ENCODE measurements around the gene SIGLEC1. TPM values are rescaled to one million over a fixed set of nuclear protein-coding genes. Genes with fewer than 3 reads are reported as not detected.

Gene SIGLEC1
- total RNA-seq, 6 experiments from 2014 or later: not detected

GRCh38 chr20:3691897-3692296, 20.5 kb downstream of the SIGLEC1 start:
- no peak for TF ChIP-seq CTCF (IDR thresholded peaks at IDR 0.05)
- H3K36me3 Mint-ChIP-seq (ENCODE audit: low read depth): no peaks in the 10 kb centered on the region
- no peaks in the 10 kb centered on the region; the same call in none of the 2 replicates for H3K27me3 Mint-ChIP-seq (ENCODE audit: insufficient read depth)
- H3K4me1 Mint-ChIP-seq (ENCODE audit: low read depth): peaks cover 13% of the 10 kb centered on the region
- H3K4me3 Mint-ChIP-seq: no peak overlapping the region
- DNase-seq: no peak
- H3K27ac Mint-ChIP-seq: no peak overlapping the region
- H3K9me3 Mint-ChIP-seq: no peaks in the 10 kb centered on the region

DNA sequence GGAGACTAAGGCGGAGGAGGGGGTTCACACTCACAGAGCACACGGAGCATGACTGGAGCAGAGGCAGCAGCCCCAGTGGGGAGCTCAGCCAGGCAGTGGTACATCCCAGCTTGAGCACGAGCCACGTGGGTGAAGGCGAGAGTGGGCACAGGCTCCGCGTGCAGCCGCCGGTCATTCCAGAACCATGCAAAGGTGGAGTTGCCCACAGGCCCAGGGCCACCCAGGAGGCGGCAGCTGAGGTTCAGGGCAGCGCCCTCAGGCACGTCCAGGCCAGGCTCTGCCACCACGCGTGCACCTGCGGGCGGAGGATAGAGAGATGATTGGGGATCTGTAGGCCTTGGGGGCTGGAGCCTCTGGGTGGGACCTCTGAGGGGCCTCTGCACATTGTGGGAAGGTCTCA, 21.1 kb downstream of the SIGLEC1 start:
- no peak for DNase-seq
- Mint-ChIP-seq H3K4me1 (ENCODE audit: low read depth) (peaks cover 19% of the 10 kb centered on the region), H3K9me3 (no peaks in the 10 kb centered on the region), H3K27ac (no peak overlapping the region), H3K4me3 (no peak overlapping the region), H3K27me3 (ENCODE audit: insufficient read depth) (no peaks in the 10 kb centered on the region; the same call in none of the 2 replicates), H3K36me3 (ENCODE audit: low read depth) (no peaks in the 10 kb centered on the region)
- no peak for TF ChIP-seq CTCF (IDR thresholded peaks at IDR 0.05)

GRCh38 chr20:3690413-3690812, 22.0 kb downstream of the SIGLEC1 start:
- no peaks in the 10 kb centered on the region; the same call in none of the 2 replicates for H3K27me3 Mint-ChIP-seq (ENCODE audit: insufficient read depth)
- no peaks in the 10 kb centered on the region for H3K36me3 Mint-ChIP-seq (ENCODE audit: low read depth)
- H3K27ac Mint-ChIP-seq: no peak overlapping the region
- no peak for DNase-seq
- no peak overlapping the region for H3K4me3 Mint-ChIP-seq
- peaks cover 28% of the 10 kb centered on the region for H3K4me1 Mint-ChIP-seq (ENCODE audit: low read depth)
- no peak for TF ChIP-seq CTCF (IDR thresholded peaks at IDR 0.05)
- H3K9me3 Mint-ChIP-seq: no peaks in the 10 kb centered on the region

DNA sequence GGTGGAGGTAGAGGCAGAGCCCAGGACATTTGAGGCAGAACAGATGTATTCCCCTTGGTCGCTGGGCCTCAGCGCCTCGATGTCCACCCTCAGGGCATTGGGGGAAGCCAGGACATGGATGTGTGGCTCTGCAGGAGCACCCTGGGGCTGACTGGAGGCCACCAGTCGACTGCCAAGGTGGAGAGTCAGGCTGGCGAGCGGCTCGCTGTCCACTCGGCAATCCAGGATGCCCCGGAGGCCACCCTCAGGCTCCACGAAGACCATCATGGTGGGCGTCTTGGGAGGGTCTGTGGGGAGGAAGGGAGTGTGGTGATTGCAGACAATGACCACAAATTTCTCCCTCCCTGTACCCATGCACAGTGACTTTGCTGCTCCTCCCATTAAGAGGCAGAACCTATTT, 22.4 kb downstream of the SIGLEC1 start:
- Mint-ChIP-seq H3K4me1 (ENCODE audit: low read depth) (peaks cover 32% of the 10 kb centered on the region), H3K36me3 (ENCODE audit: low read depth) (no peaks in the 10 kb centered on the region), H3K27ac (no peak overlapping the region), H3K9me3 (no peaks in the 10 kb centered on the region), H3K4me3 (no peak overlapping the region), H3K27me3 (ENCODE audit: insufficient read depth) (no peaks in the 10 kb centered on the region; the same call in none of the 2 replicates)
- DNase-seq: no peak
- TF ChIP-seq CTCF (IDR thresholded peaks at IDR 0.05): no peak

DNA sequence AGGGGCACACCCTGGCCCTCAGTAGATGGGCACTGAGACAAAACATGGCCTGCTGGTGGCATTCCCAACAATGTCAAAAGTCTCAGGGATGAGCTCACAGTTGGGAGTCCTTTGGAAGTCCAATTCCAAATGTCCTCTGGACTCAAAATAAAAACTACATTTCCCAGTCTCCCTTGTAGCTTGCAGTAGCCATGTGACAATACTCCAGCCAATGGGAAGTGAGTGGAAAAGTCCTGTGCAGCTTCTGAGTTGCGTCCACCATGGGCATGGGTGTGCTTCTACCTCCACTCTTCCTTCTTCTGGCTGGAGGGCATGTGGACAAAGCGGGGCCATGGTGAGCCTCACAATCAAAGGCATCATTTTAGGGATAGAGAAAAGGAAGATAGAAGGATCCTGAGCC, 24.7 kb downstream of the SIGLEC1 start:
- Mint-ChIP-seq H3K27ac (peak overlapping the region; percentile 96), H3K27me3 (ENCODE audit: insufficient read depth) (no peaks in the 10 kb centered on the region; the same call in none of the 2 replicates), H3K4me1 (ENCODE audit: low read depth) (peaks cover 39% of the 10 kb centered on the region), H3K4me3 (peak overlapping the region; percentile 78), H3K9me3 (no peaks in the 10 kb centered on the region), H3K36me3 (ENCODE audit: low read depth) (no peaks in the 10 kb centered on the region)
- peak; percentile 72 for DNase-seq
- no peak for TF ChIP-seq CTCF (IDR thresholded peaks at IDR 0.05)

GRCh38 chr20:3686867-3687321, 25.5 kb downstream of the SIGLEC1 start:
- Mint-ChIP-seq H3K4me1 (ENCODE audit: low read depth) (peaks cover 39% of the 10 kb centered on the region), H3K27ac (peak overlapping the region; percentile 96), H3K36me3 (ENCODE audit: low read depth) (no peaks in the 10 kb centered on the region), H3K9me3 (no peaks in the 10 kb centered on the region), H3K4me3 (peak overlapping the region; percentile 78), H3K27me3 (ENCODE audit: insufficient read depth) (no peaks in the 10 kb centered on the region; the same call in none of the 2 replicates)
- DNase-seq: peak; percentile 91
- TF ChIP-seq CTCF (IDR thresholded peaks at IDR 0.05): no peak
